ENCODE measurements around the gene CTPS2. TPM values are rescaled to one million over a fixed set of nuclear protein-coding genes. Genes with fewer than 3 reads are reported as not detected.
"Not testable (repeated sequence)": the region's sequence is repeated elsewhere in the genome, so short reads cannot be mapped to it uniquely, and the experiment has no call there.

Gene CTPS2
- total and polyA plus RNA-seq, 2 donors from 2014 or later: 5.9 to 13.7 TPM

GRCh38 chrX:16610121-16610621, 102.3 kb downstream of the CTPS2 start:
- Histone ChIP-seq H3K4me3 (ENCODE audit: low read length in 3 of 3) (no peak overlapping the region), H3K9ac (ENCODE audit: low read length in 3 of 3) (no peak overlapping the region), H3K27me3 (ENCODE audit: control insufficient read depth, insufficient read depth, low read length) (peaks cover 4% of the 10 kb centered on the region), H3K4me1 (ENCODE audit: control insufficient read depth in 2 of 3, insufficient read depth in 2 of 3, low read depth in 1 of 3, low read length in 3 of 3) (no peaks in the 10 kb centered on the region), H3K27ac (ENCODE audit: low read depth in 2 of 2, low read length in 2 of 2) (no peak overlapping the region), H3K36me3 (ENCODE audit: control insufficient read depth in 2 of 3, insufficient read depth in 3 of 3, low read length in 3 of 3) (no peaks in the 10 kb centered on the region), H3K9me3 (ENCODE audit: control insufficient read depth in 2 of 3, insufficient read depth in 1 of 3, low read length in 3 of 3) (no peaks in the 10 kb centered on the region)
- TF ChIP-seq CTCF (IDR thresholded peaks at IDR 0.05; ENCODE audit: borderline replicate concordance, extremely low read depth, insufficient read depth): no peak
- intact Hi-C loops (cut with DNase I): no loop called here
- no peak for FAIRE-seq
- DNase-seq: no peak

DNA sequence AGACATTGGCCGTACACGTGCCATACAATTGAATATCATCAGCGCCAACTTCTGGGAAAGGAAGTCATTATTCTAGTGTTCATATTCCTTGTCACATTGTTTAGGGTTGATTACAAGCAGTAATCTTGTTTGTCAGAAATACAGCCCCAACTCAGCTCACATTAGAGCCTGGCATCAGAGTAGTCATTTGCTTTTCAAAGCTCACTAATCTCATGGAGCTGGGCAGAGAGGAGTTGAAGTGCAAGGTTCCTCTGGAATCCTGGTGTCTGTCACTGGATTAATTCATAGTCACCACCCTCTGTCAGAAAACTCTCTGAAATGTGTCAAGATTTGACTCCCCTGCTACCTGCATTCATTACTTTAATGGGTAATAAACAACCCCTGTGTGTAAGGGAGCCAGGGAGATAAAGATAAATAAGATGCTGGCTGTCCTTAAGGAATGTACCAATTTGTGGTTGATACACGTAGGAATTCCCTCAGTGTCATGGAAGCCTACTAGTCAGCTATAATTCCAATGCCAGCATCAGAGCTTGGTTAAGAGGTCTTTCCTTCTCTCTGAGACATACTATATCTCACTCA, 106.2 kb downstream of the CTPS2 start:
- no peak for TF ChIP-seq CTCF (IDR thresholded peaks at IDR 0.05; ENCODE audit: borderline replicate concordance, extremely low read depth, insufficient read depth)
- FAIRE-seq: no peak
- Histone ChIP-seq H3K27me3 (ENCODE audit: control insufficient read depth, insufficient read depth, low read length) (peaks cover 3% of the 10 kb centered on the region), H3K4me1 (ENCODE audit: control insufficient read depth in 2 of 3, insufficient read depth in 2 of 3, low read depth in 1 of 3, low read length in 3 of 3) (no peaks in the 10 kb centered on the region), H3K36me3 (ENCODE audit: control insufficient read depth in 2 of 3, insufficient read depth in 3 of 3, low read length in 3 of 3) (no peaks in the 10 kb centered on the region), H3K9ac (ENCODE audit: low read length in 3 of 3) (no peak overlapping the region), H3K27ac (ENCODE audit: low read depth in 2 of 2, low read length in 2 of 2) (no peak overlapping the region), H3K4me3 (ENCODE audit: low read length in 3 of 3) (no peak overlapping the region), H3K9me3 (ENCODE audit: control insufficient read depth in 2 of 3, insufficient read depth in 1 of 3, low read length in 3 of 3) (no peaks in the 10 kb centered on the region)
- intact Hi-C loops (cut with DNase I): no loop called here
- DNase-seq: no peak

- no peak overlapping the region for H3K27ac ChIP-seq (ENCODE audit: low read depth in 2 of 2, low read length in 2 of 2)
- H3K9ac ChIP-seq (ENCODE audit: low read length in 3 of 3): no peak overlapping the region
- no peak for TF ChIP-seq CTCF (IDR thresholded peaks at IDR 0.05; ENCODE audit: borderline replicate concordance, extremely low read depth, insufficient read depth)
- DNase-seq (no peak), FAIRE-seq (no peak)
- H3K36me3 ChIP-seq (ENCODE audit: control insufficient read depth in 2 of 3, insufficient read depth in 3 of 3, low read length in 3 of 3): no peaks in the 10 kb centered on the region
- H3K27me3 ChIP-seq (ENCODE audit: control insufficient read depth, insufficient read depth, low read length): peaks cover 3% of the 10 kb centered on the region
- intact Hi-C loops (cut with DNase I): no loop called here
- H3K9me3 ChIP-seq (ENCODE audit: control insufficient read depth in 2 of 3, insufficient read depth in 1 of 3, low read length in 3 of 3): no peaks in the 10 kb centered on the region
- no peak overlapping the region for H3K4me3 ChIP-seq (ENCODE audit: low read length in 3 of 3)
- H3K4me1 ChIP-seq (ENCODE audit: control insufficient read depth in 2 of 3, insufficient read depth in 2 of 3, low read depth in 1 of 3, low read length in 3 of 3): no peaks in the 10 kb centered on the region
These were observed 108.1 kb downstream of the CTPS2 start for GRCh38 chrX:16604337-16604736.

DNA sequence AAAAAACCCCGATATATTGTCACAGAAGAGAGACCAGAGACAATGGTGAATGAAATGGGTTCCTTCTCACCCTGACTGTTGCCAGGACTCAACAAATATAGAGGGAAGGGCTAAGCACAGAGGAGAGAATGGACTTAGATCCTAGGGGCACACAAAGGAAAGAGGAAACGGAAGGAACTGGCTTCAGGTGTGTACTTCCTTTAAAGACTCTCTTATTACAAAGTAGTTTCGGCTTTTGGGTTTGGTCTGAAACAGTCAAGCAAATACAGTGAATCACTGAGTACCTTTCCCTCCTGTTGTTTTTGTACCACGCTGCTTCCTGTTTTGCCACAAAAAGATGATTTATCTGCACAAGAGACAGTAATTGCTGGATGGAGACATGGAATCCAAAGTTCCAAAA, 108.6 kb downstream of the CTPS2 start:
- Histone ChIP-seq H3K4me1 (ENCODE audit: control insufficient read depth in 2 of 3, insufficient read depth in 2 of 3, low read depth in 1 of 3, low read length in 3 of 3) (no peaks in the 10 kb centered on the region), H3K27me3 (ENCODE audit: control insufficient read depth, insufficient read depth, low read length) (peaks cover 3% of the 10 kb centered on the region), H3K4me3 (ENCODE audit: low read length in 3 of 3) (no peak overlapping the region), H3K27ac (ENCODE audit: low read depth in 2 of 2, low read length in 2 of 2) (peak overlapping the region; percentile 7 to 34), H3K9ac (ENCODE audit: low read length in 3 of 3) (no peak overlapping the region), H3K36me3 (ENCODE audit: control insufficient read depth in 2 of 3, insufficient read depth in 3 of 3, low read length in 3 of 3) (no peaks in the 10 kb centered on the region), H3K9me3 (ENCODE audit: control insufficient read depth in 2 of 3, insufficient read depth in 1 of 3, low read length in 3 of 3) (no peaks in the 10 kb centered on the region)
- no peak for TF ChIP-seq CTCF (IDR thresholded peaks at IDR 0.05; ENCODE audit: borderline replicate concordance, extremely low read depth, insufficient read depth)
- FAIRE-seq (no peak), DNase-seq (no peak)
- intact Hi-C loops (cut with DNase I): no loop called here

DNA sequence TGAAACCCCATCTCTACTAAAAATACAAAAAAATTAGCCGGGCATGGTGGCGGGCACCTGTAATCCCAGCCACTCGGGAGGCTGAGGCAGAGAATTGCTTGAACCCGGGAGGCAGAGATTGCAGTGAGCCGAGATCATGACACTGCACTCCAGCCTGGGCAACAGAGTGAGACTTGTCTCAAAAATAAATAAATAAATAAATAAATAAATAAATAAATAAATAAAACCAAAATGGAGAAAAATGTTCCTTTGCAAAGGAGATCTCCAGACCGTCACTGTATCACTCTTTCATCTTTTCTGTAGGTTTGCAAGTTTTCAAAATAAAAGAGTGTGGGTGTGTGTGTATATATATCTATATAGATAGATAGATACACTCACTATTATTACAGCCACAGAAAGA, 109.2 kb downstream of the CTPS2 start:
- H3K4me3 ChIP-seq (ENCODE audit: low read length in 3 of 3); DNase-seq; H3K27me3 ChIP-seq (ENCODE audit: control insufficient read depth, insufficient read depth, low read length); H3K9ac ChIP-seq (ENCODE audit: low read length in 3 of 3); H3K36me3 ChIP-seq (ENCODE audit: control insufficient read depth in 2 of 3, insufficient read depth in 3 of 3, low read length in 3 of 3); H3K27ac ChIP-seq (ENCODE audit: low read depth in 2 of 2, low read length in 2 of 2); H3K4me1 ChIP-seq (ENCODE audit: control insufficient read depth in 2 of 3, insufficient read depth in 2 of 3, low read depth in 1 of 3, low read length in 3 of 3); FAIRE-seq; H3K9me3 ChIP-seq (ENCODE audit: control insufficient read depth in 2 of 3, insufficient read depth in 1 of 3, low read length in 3 of 3); intact Hi-C loops (cut with DNase I): not testable (repeated sequence)

Measured in kidney (tissue), 14 donors.